Tibial nerve (tissue), 3 donors: ENCODE data around the gene TYRP1.
A peak's percentile ranks its signal among the peaks of the same experiment; 100 is the strongest.

Experiments used
- POLR2A ChIP-seq, 2 donors: fragments of 450-650 bp; IDR thresholded peaks; one replicate each; pipeline ENCODE4 v1.6.1; 2017; ENCODE audit warnings: antibody characterized with exemption in 2 of 2, mild to moderate bottlenecking in 2 of 2, moderate library complexity in 2 of 2
- TF ChIP-seq, protein P1 (sequence below), 5 experiments: fragments of 200-600 bp in 3 of 5; fragments of 450-650 bp in 2 of 5; sonication (generic) in 3 of 5; IDR thresholded peaks; one replicate each; pipeline ENCODE4 v1.5.1; 2016 to 2019; ENCODE audit warnings: antibody characterized with exemption in 5 of 5, mild to moderate bottlenecking in 3 of 5, moderate library complexity in 2 of 5

DNA sequence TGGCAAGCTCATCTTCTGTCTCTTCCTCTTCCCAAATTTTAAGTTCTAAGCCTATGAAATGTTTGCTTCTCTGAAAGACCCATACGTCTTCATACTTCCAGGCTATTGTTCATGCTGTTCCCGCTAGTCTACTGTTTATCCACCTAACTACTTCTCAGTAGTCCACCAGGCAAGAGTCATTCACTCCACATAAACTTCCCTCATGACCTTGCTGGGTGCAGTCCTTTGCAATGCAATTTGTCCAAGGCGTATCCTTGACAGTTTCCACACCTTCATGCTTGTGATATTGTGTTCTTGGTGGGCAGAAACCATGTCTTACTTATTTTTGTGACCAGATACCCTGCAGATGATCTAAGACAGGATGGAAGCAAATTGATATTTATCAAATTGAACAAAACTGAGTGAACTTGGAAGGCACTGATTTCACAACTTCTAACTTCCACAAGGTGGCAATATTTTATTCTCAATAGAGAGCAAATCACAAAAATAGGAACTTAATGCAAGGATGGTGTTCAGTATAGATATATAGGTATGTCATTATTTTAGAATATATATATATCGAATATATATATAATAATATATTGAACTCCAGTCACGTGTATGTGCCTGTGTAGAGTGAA lies 30.3 kb downstream of the TYRP1 start:
- TF ChIP-seq, protein P1, sequence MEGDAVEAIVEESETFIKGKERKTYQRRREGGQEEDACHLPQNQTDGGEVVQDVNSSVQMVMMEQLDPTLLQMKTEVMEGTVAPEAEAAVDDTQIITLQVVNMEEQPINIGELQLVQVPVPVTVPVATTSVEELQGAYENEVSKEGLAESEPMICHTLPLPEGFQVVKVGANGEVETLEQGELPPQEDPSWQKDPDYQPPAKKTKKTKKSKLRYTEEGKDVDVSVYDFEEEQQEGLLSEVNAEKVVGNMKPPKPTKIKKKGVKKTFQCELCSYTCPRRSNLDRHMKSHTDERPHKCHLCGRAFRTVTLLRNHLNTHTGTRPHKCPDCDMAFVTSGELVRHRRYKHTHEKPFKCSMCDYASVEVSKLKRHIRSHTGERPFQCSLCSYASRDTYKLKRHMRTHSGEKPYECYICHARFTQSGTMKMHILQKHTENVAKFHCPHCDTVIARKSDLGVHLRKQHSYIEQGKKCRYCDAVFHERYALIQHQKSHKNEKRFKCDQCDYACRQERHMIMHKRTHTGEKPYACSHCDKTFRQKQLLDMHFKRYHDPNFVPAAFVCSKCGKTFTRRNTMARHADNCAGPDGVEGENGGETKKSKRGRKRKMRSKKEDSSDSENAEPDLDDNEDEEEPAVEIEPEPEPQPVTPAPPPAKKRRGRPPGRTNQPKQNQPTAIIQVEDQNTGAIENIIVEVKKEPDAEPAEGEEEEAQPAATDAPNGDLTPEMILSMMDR (IDR thresholded peaks at IDR 0.05) = peak; percentile 21 to 52 (median 48)
- TF ChIP-seq POLR2A (IDR thresholded peaks at IDR 0.05) = no peak
